Measurements from ENCODE around the gene SPESP1.

Gene SPESP1

GRCh38 chr15:68930268-68931022 lies at the start of gene SPESP1:
Gene SPESP1 (plus strand): TSS chr15:68930525. CDS start chr15:68930654, 129 bp downstream.
- in situ Hi-C loops (cut with HindIII; ENCODE audit: low pct_unique_long_range_greater_than_20kb, low sequenced_read_pairs) = no loop called here
- DNase-seq (ENCODE audit: low read depth in 1 of 2, low spot score in 1 of 2) = no peak
- no peak for TF ChIP-seq JUND (IDR thresholded peaks at IDR 0.05; ENCODE audit: low read depth)

GRCh38 chr15:68885070-68885469 lies 45.3 kb upstream of the SPESP1 start:
- DNase-seq (ENCODE audit: low read depth in 1 of 2, low spot score in 1 of 2) = peak in 1 of 2 experiments; percentile 78
- in situ Hi-C loops (cut with HindIII; ENCODE audit: low pct_unique_long_range_greater_than_20kb, low sequenced_read_pairs) = no loop called here
- no peak for TF ChIP-seq JUND (IDR thresholded peaks at IDR 0.05; ENCODE audit: low read depth)

- in situ Hi-C loops (cut with HindIII; ENCODE audit: low pct_unique_long_range_greater_than_20kb, low sequenced_read_pairs) = no loop called here
- no peak for TF ChIP-seq JUND (IDR thresholded peaks at IDR 0.05; ENCODE audit: low read depth)
- DNase-seq (ENCODE audit: low read depth in 1 of 2, low spot score in 1 of 2) = no peak
These were observed 43.2 kb upstream of the SPESP1 start for GRCh38 chr15:68887120-68887519.

DNA sequence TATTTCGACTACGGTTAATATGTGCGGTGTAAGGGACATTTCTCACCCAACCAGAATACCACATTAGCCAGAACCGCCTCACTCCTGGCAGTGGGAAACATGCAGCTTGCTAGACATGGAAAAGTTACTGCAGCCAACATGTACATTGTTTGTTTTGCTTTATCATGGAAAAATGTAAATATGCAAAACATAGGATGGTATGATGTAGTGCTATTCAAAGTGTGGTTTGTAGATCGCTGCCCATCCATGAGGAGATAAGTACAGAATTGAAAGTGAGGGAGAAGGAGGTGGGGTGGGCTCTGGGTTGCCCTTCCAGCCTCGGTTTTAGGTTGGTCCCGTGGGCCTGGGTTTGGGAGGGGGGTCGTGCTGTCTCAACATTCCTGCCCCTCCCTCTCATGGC lies 42.5 kb upstream of the SPESP1 start:
- in situ Hi-C loops (cut with HindIII; ENCODE audit: low pct_unique_long_range_greater_than_20kb, low sequenced_read_pairs) = no loop called here
- no peak for TF ChIP-seq JUND (IDR thresholded peaks at IDR 0.05; ENCODE audit: low read depth)
- no peak for DNase-seq (ENCODE audit: low read depth in 1 of 2, low spot score in 1 of 2)

- in situ Hi-C loops (cut with HindIII; ENCODE audit: low pct_unique_long_range_greater_than_20kb, low sequenced_read_pairs) = no loop called here
- DNase-seq (ENCODE audit: low read depth in 1 of 2, low spot score in 1 of 2) = peak in 1 of 2 experiments; percentile 23
- no peak for TF ChIP-seq JUND (IDR thresholded peaks at IDR 0.05; ENCODE audit: low read depth)
These were observed 41.9 kb upstream of the SPESP1 start for GRCh38 chr15:68888419-68888818.

GRCh38 chr15:68894208-68894607 lies 36.1 kb upstream of the SPESP1 start:
- no peak for DNase-seq (ENCODE audit: low read depth in 1 of 2, low spot score in 1 of 2)
- no peak for TF ChIP-seq JUND (IDR thresholded peaks at IDR 0.05; ENCODE audit: low read depth)
- in situ Hi-C loops (cut with HindIII; ENCODE audit: low pct_unique_long_range_greater_than_20kb, low sequenced_read_pairs) = no loop called here

GRCh38 chr15:68896178-68896577 lies 34.1 kb upstream of the SPESP1 start:
- TF ChIP-seq JUND (IDR thresholded peaks at IDR 0.05; ENCODE audit: low read depth) = no peak
- DNase-seq (ENCODE audit: low read depth in 1 of 2, low spot score in 1 of 2) = no peak
- in situ Hi-C loops (cut with HindIII; ENCODE audit: low pct_unique_long_range_greater_than_20kb, low sequenced_read_pairs) = no loop called here

DNA sequence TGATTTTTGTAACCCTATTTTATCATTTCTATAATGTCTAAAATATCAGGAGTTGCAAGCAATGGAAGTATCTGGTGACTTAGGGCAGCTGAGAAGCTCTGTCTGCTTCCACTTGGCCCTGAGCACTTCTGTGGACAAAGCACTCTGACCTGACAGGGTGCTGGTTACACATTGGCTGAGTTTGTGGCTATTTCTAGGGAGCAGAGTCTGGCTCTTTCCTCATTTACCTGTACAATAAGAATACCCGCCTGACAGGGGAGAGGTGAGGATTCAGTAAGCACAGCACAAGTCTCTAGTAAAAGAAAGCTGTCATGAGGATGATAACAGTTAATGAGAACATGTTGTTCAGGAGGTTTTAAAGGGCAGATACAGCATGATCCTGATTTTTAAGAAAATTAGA lies 33.3 kb upstream of the SPESP1 start:
- no peak for TF ChIP-seq JUND (IDR thresholded peaks at IDR 0.05; ENCODE audit: low read depth)
- in situ Hi-C loops (cut with HindIII; ENCODE audit: low pct_unique_long_range_greater_than_20kb, low sequenced_read_pairs) = no loop called here
- no peak for DNase-seq (ENCODE audit: low read depth in 1 of 2, low spot score in 1 of 2)

DNA sequence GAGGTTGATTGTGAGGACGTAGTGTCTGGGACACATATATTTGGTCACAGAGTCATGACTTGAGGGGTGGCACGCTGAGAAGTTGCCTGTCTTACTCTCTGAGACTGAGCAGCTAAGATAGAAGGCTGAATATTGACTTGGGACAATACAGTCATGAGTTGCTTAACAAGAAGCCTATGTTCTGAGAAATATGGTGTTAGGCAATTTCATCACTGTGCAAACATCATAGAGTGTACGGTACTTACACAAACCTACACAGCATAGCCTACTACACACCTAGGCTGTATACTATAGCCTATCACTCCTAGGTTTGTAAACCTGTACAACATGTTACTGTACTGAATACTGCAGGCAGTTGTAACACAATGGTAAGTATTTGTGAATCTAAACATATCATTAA lies 30.3 kb upstream of the SPESP1 start:
- no peak for DNase-seq (ENCODE audit: low read depth in 1 of 2, low spot score in 1 of 2)
- in situ Hi-C loops (cut with HindIII; ENCODE audit: low pct_unique_long_range_greater_than_20kb, low sequenced_read_pairs) = no loop called here
- no peak for TF ChIP-seq JUND (IDR thresholded peaks at IDR 0.05; ENCODE audit: low read depth)

DNA sequence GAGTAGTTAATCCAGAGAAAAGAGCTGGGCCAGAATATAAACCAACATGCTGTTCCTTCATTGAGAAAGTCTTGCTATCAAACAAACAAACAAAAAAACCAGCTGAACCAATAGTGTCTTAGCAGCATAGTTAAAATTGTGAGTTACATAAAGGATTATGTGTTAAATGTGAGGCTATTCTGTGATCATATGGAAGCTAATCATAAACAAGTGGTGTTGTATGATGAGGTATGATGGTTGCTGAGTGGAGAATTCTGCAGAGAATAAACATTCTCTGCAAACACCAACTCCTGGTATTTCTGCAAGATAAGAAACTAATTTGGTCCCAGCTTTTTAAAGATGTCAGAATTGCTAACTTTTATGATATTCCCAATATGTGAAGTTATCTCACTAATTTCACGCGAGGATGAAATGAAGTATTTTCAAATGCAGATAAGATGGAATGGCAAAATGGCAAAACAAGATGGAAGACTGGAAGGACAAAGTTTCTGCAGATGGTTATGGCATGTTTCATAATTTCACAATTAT lies 22.9 kb upstream of the SPESP1 start:
- TF ChIP-seq JUND (IDR thresholded peaks at IDR 0.05; ENCODE audit: low read depth) = no peak
- in situ Hi-C loops (cut with HindIII; ENCODE audit: low pct_unique_long_range_greater_than_20kb, low sequenced_read_pairs) = no loop called here
- DNase-seq (ENCODE audit: low read depth in 1 of 2, low spot score in 1 of 2) = no peak

GRCh38 chr15:68909601-68910100 lies 20.7 kb upstream of the SPESP1 start:
- in situ Hi-C loops (cut with HindIII; ENCODE audit: low pct_unique_long_range_greater_than_20kb, low sequenced_read_pairs) = no loop called here
- TF ChIP-seq JUND (IDR thresholded peaks at IDR 0.05; ENCODE audit: low read depth) = no peak
- DNase-seq (ENCODE audit: low read depth in 1 of 2, low spot score in 1 of 2) = no peak

DNA sequence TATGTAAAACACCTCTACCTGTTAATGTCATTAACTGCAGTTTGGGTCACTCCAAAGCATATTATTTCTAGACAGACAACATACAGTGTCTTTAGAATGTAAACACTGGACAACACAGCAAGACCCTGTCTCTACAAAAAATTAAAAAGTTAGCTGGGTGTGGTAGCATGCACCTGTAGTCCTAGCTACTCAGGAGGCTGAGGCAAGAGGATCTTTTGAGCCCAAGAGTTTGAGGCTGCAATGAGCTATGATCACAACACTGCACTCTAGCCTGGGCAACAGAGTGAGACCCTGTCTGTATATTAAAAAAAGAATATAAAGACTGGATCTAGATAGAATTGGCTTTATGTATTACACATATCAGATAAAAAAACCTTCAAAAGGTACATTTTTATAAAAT lies 20.0 kb upstream of the SPESP1 start:
- in situ Hi-C loops (cut with HindIII; ENCODE audit: low pct_unique_long_range_greater_than_20kb, low sequenced_read_pairs) = no loop called here
- DNase-seq (ENCODE audit: low read depth in 1 of 2, low spot score in 1 of 2) = no peak
- TF ChIP-seq JUND (IDR thresholded peaks at IDR 0.05; ENCODE audit: low read depth) = no peak

DNA sequence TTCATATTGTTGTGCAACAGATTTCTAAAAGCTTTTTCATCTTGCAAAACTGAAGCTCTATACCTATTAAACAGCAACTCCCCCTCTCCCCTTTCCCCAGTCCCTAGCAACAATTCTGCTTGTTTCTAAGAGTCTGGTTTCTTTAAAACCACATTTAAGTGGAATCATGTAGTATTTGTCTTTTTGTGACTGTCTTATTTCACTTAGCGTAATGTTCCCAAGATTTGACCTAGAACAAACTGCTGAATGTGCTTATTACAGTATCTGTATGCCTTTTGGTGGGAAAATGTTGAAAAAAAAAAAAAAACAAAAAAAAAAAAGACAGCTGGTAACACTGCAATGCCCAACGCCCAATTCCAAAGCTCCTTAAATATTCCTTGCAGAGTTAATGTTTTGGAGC lies 19.5 kb upstream of the SPESP1 start:
- DNase-seq (ENCODE audit: low read depth in 1 of 2, low spot score in 1 of 2) = no peak
- in situ Hi-C loops (cut with HindIII; ENCODE audit: low pct_unique_long_range_greater_than_20kb, low sequenced_read_pairs) = no loop called here
- no peak for TF ChIP-seq JUND (IDR thresholded peaks at IDR 0.05; ENCODE audit: low read depth)

All from T47D (cell line).